Activated CD8-positive, alpha-beta memory T cell treated with anti-CD3 and anti-CD28 coated beads, Interleukin-2, amount 10 ng/mL, durations not matched to agents 7 days and 5 days (primary cell): ENCODE data around the gene RAB24. TPM values are rescaled to one million over a fixed set of nuclear protein-coding genes. Genes with fewer than 3 reads are reported as not detected.

Source experiments
- ATAC-seq: fragments of 150-1000 bp; cut with Tn5 transposase; one replicate; pipeline ENCODE4 v1.10.0; 2021; ENCODE audit warnings: moderate library complexity
- CTCF ChIA-PET: fragments of 350-600 bp; sonication (Branson Sonifier 250); formaldehyde crosslinking; loops from one replicate; lab custom pipeline; 2021; ENCODE audit warnings: antibody characterized with exemption; lab: Charles Lee
- DNase-seq: peaks from one replicate; pipeline ENCODE4 v3.0.0-alpha.2; 2020
- H3K27ac Mint-ChIP-seq: one replicate; pipeline ENCODE4 v1.8.0; 2021; ENCODE audit warnings: mild to moderate bottlenecking, mixed read lengths
- H3K27me3 Mint-ChIP-seq: one replicate; pipeline ENCODE4 v1.8.0; 2021; ENCODE audit warnings: mixed read lengths
- H3K36me3 Mint-ChIP-seq: one replicate; pipeline ENCODE4 v1.8.0; 2021; ENCODE audit warnings: mild to moderate bottlenecking, mixed read lengths
- H3K4me1 Mint-ChIP-seq: one replicate; pipeline ENCODE4 v1.8.0; 2021; ENCODE audit warnings: mixed read lengths
- H3K4me3 Mint-ChIP-seq: one replicate; pipeline ENCODE4 v1.8.0; 2021; ENCODE audit warnings: mild to moderate bottlenecking, moderate library complexity, mixed read lengths
- H3K9me3 Mint-ChIP-seq: one replicate; pipeline ENCODE4 v1.8.0; 2022; ENCODE audit warnings: low read depth, mixed read lengths
- total RNA-seq, 2 experiments: library from RNA; stranded (reverse); gene quantifications; one replicate each; pipeline ENCODE4 v1.2.3, GENCODE V29; 2021

RAB24 gene
- total RNA-seq, 2 experiments from 2014 or later = 40.5 to 50.8 TPM

GRCh38 chr5:177295924-177296323 is 7.6 kb downstream of the RAB24 start:
- H3K36me3 Mint-ChIP-seq = peaks cover 64% of the 10 kb centered on the region
- no peak for ATAC-seq
- peak overlapping the region; percentile 6 for H3K4me3 Mint-ChIP-seq

GRCh38 chr5:177294632-177295031 is 8.9 kb downstream of the RAB24 start:
- Mint-ChIP-seq H3K4me3 (no peak overlapping the region), H3K36me3 (peaks cover 61% of the 10 kb centered on the region), H3K4me1 (peaks cover 59% of the 10 kb centered on the region), H3K9me3 (no peaks in the 10 kb centered on the region), H3K27me3 (no peaks in the 10 kb centered on the region), H3K27ac (peak overlapping the region; percentile 18)
- no peak for DNase-seq
- no peak for ATAC-seq
- CTCF ChIA-PET = interaction anchor here (1.5 to 1.7 kb wide), 2 partner anchors 15 to 161 kb away, joined by 3 to 5 read pairs; no protein-coding TSS in a partner anchor

More at GRCh38 chr5:177295924-177296323, 7.6 kb downstream of the RAB24 start:
- CTCF ChIA-PET = interaction anchor here (0.8 to 1.8 kb wide), 7 partner anchors 14 to 225 kb away, joined by 3 to 8 read pairs (median 3); no protein-coding TSS in a partner anchor
- H3K27ac Mint-ChIP-seq = peak overlapping the region; percentile 82
- DNase-seq = no peak
- H3K9me3 Mint-ChIP-seq = no peaks in the 10 kb centered on the region
- H3K4me1 Mint-ChIP-seq = peaks cover 69% of the 10 kb centered on the region
- no peaks in the 10 kb centered on the region for H3K27me3 Mint-ChIP-seq

GRCh38 chr5:177293819-177294581 is 9.5 kb downstream of the RAB24 start:
- H3K9me3 Mint-ChIP-seq = no peaks in the 10 kb centered on the region
- ATAC-seq (no peak), DNase-seq (no peak)
- no peak overlapping the region for H3K27ac Mint-ChIP-seq
- H3K36me3 Mint-ChIP-seq = peaks cover 64% of the 10 kb centered on the region
- no peaks in the 10 kb centered on the region for H3K27me3 Mint-ChIP-seq
- H3K4me3 Mint-ChIP-seq = no peak overlapping the region
- CTCF ChIA-PET = interaction anchor here (0.9 to 1.7 kb wide), 5 partner anchors 10 to 181 kb away, joined by 3 to 5 read pairs (median 3); partner anchors contain the start of genes PRELID1 and RAB24
- peaks cover 53% of the 10 kb centered on the region for H3K4me1 Mint-ChIP-seq

- no peak for ATAC-seq
These were observed 11.8 kb downstream of the RAB24 start for GRCh38 chr5:177291735-177292134.

GRCh38 chr5:177290816-177291596 is 12.5 kb downstream of the RAB24 start:
- H3K9me3 Mint-ChIP-seq = no peaks in the 10 kb centered on the region
- ATAC-seq (no peak), DNase-seq (no peak)
- H3K4me3 Mint-ChIP-seq = no peak overlapping the region
- peaks cover 56% of the 10 kb centered on the region for H3K36me3 Mint-ChIP-seq
- H3K4me1 Mint-ChIP-seq = peaks cover 33% of the 10 kb centered on the region
- H3K27me3 Mint-ChIP-seq = no peaks in the 10 kb centered on the region
- CTCF ChIA-PET = interaction anchor here (0.6 to 1.2 kb wide), 2 partner anchors 165 kb away, joined by 3 read pairs; no protein-coding TSS in a partner anchor
- no peak overlapping the region for H3K27ac Mint-ChIP-seq

More at GRCh38 chr5:177291735-177292134, 11.8 kb downstream of the RAB24 start:
- CTCF ChIA-PET = no interaction called here
- Mint-ChIP-seq H3K9me3 (no peaks in the 10 kb centered on the region), H3K4me3 (no peak overlapping the region), H3K27me3 (no peaks in the 10 kb centered on the region), H3K27ac (no peak overlapping the region), H3K4me1 (peaks cover 35% of the 10 kb centered on the region), H3K36me3 (peaks cover 58% of the 10 kb centered on the region)
- no peak for DNase-seq

GRCh38 chr5:177288191-177288590 is 15.3 kb downstream of the RAB24 start:
- DNase-seq (no peak), ATAC-seq (no peak)
- no peaks in the 10 kb centered on the region for H3K27me3 Mint-ChIP-seq
- CTCF ChIA-PET = interaction anchor here (1.0 to 1.4 kb wide), 2 partner anchors 18 to 22 kb away, joined by 3 read pairs; no protein-coding TSS in a partner anchor
- no peak overlapping the region for H3K27ac Mint-ChIP-seq
- no peaks in the 10 kb centered on the region for H3K9me3 Mint-ChIP-seq
- H3K4me3 Mint-ChIP-seq = no peak overlapping the region
- peaks cover 46% of the 10 kb centered on the region for H3K36me3 Mint-ChIP-seq
- peaks cover 17% of the 10 kb centered on the region for H3K4me1 Mint-ChIP-seq

GRCh38 chr5:177276886-177277285 is 26.6 kb downstream of the RAB24 start:
- CTCF ChIA-PET = interaction anchor here (1.0 to 2.2 kb wide), 3 partner anchors 12 to 165 kb away, joined by 3 to 9 read pairs (median 4); no protein-coding TSS in a partner anchor
- no peak for ATAC-seq
- DNase-seq = no peak
- peaks cover 37% of the 10 kb centered on the region for H3K36me3 Mint-ChIP-seq
- no peaks in the 10 kb centered on the region for H3K9me3 Mint-ChIP-seq
- H3K4me1 Mint-ChIP-seq = peaks cover 10% of the 10 kb centered on the region
- no peaks in the 10 kb centered on the region for H3K27me3 Mint-ChIP-seq
- no peak overlapping the region for H3K4me3 Mint-ChIP-seq
- H3K27ac Mint-ChIP-seq = peak overlapping the region; percentile 67

GRCh38 chr5:177275883-177276282 is 27.6 kb downstream of the RAB24 start:
- DNase-seq (no peak), ATAC-seq (no peak)
- no peak overlapping the region for H3K27ac Mint-ChIP-seq
- CTCF ChIA-PET = interaction anchor here (0.8 to 2.2 kb wide), 2 partner anchors 12 to 162 kb away, joined by 5 to 9 read pairs; no protein-coding TSS in a partner anchor
- H3K27me3 Mint-ChIP-seq = no peaks in the 10 kb centered on the region
- no peaks in the 10 kb centered on the region for H3K9me3 Mint-ChIP-seq
- peaks cover 38% of the 10 kb centered on the region for H3K36me3 Mint-ChIP-seq
- H3K4me3 Mint-ChIP-seq = no peak overlapping the region
- H3K4me1 Mint-ChIP-seq = peaks cover 10% of the 10 kb centered on the region

- no peak overlapping the region for H3K4me3 Mint-ChIP-seq
- no peaks in the 10 kb centered on the region for H3K9me3 Mint-ChIP-seq
- H3K27ac Mint-ChIP-seq = no peak overlapping the region
- CTCF ChIA-PET = interaction anchor here (0.7 to 2.0 kb wide), 2 partner anchors 15 to 157 kb away, joined by 4 to 6 read pairs; no protein-coding TSS in a partner anchor
- H3K27me3 Mint-ChIP-seq = no peaks in the 10 kb centered on the region
- DNase-seq (no peak), ATAC-seq (no peak)
- peaks cover 40% of the 10 kb centered on the region for H3K36me3 Mint-ChIP-seq
- H3K4me1 Mint-ChIP-seq = no peaks in the 10 kb centered on the region
These were observed 32.4 kb downstream of the RAB24 start for GRCh38 chr5:177271113-177271512.

- Mint-ChIP-seq H3K36me3 (peaks cover 43% of the 10 kb centered on the region), H3K4me3 (no peak overlapping the region), H3K9me3 (no peaks in the 10 kb centered on the region), H3K4me1 (no peaks in the 10 kb centered on the region), H3K27ac (no peak overlapping the region), H3K27me3 (no peaks in the 10 kb centered on the region)
- ATAC-seq (no peak), DNase-seq (no peak)
- CTCF ChIA-PET = interaction anchor here (0.7 to 2.0 kb wide), 3 partner anchors 15 to 156 kb away, joined by 3 to 6 read pairs (median 4); no protein-coding TSS in a partner anchor
These were observed 32.9 kb downstream of the RAB24 start for GRCh38 chr5:177270653-177271052.

- peaks cover 44% of the 10 kb centered on the region for H3K36me3 Mint-ChIP-seq
- no peak overlapping the region for H3K27ac Mint-ChIP-seq
- CTCF ChIA-PET = interaction anchor here (1.2 to 2.0 kb wide), 2 partner anchors 18 to 156 kb away, joined by 3 to 6 read pairs; no protein-coding TSS in a partner anchor
- DNase-seq (no peak), ATAC-seq (no peak)
- no peaks in the 10 kb centered on the region for H3K9me3 Mint-ChIP-seq
- no peaks in the 10 kb centered on the region for H3K27me3 Mint-ChIP-seq
- no peaks in the 10 kb centered on the region for H3K4me1 Mint-ChIP-seq
- no peak overlapping the region for H3K4me3 Mint-ChIP-seq
These were observed 33.5 kb downstream of the RAB24 start for GRCh38 chr5:177269976-177270375.

- Mint-ChIP-seq H3K27me3 (no peaks in the 10 kb centered on the region), H3K4me3 (no peak overlapping the region), H3K4me1 (no peaks in the 10 kb centered on the region), H3K27ac (no peak overlapping the region), H3K9me3 (no peaks in the 10 kb centered on the region), H3K36me3 (peaks cover 43% of the 10 kb centered on the region)
- CTCF ChIA-PET = interaction anchor here (1.2 to 2.0 kb wide), 2 partner anchors 19 to 155 kb away, joined by 3 to 6 read pairs; no protein-coding TSS in a partner anchor
- no peak for DNase-seq
- no peak for ATAC-seq
These were observed 34.2 kb downstream of the RAB24 start for GRCh38 chr5:177269232-177269895.
